NCI-H748 (cell line): Measurements from ENCODE around the gene EEF1E1.

Experiments
- DNase-seq: peaks from one replicate; lab custom pipeline; 2025; ENCODE audit not compliant: unreplicated experiment; lab: John Stamatoyannopoulos, UW

Gene EEF1E1

DNA sequence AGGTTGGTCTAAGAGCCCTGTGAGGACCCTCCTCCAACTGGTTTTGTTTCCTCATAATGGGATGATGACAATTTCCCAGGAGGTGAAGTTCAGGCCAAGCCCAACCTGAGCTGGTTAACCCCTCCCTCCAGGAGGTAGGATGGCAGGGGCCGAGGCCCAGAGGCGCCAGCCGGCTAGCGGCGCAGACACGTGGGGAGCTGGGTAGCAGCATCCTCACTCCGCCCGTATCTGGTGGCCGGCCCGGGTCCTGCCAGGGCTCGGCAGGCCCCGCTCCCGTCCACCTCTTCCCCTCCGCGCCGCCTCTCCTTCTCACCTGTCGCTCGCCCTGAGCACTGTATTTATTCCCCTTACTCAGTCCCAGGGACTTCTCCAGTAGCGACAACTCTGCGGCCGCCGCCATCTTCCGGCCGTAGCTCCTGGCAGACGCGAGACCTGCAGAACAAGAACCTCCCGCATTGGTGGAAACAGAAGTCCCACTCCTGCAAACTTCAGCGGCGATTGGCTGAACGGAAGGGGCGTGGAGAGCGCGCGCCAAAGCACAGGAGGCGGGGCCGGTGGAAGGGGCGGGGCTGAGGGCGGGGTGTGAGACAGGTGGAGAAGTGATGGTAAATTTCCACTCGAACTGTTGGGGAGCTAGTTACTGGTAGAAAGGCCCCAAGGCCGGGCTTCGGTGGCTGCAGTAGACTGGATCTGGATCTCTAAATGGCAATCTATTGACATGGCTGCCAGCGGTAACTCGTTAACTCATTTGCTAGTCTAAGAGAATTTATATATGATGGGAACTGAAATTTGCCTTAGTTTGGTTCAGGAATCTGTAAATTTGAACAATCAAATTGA is at the start of gene EEF1E1:
TSS of gene EEF1E1 (minus strand) at position 427 of the 837 bp plus-strand sequence. CDS start at position 400, 27 bp downstream.
- DNase-seq: peak; percentile 98

- no peak for DNase-seq
Observed at GRCh38 chr6:8149350-8149749, 47.0 kb upstream of the EEF1E1 start.

GRCh38 chr6:8143945-8144344 is 41.6 kb upstream of the EEF1E1 start:
- no peak for DNase-seq

- DNase-seq: no peak
Observed at GRCh38 chr6:8139451-8139850, 37.1 kb upstream of the EEF1E1 start.

DNA sequence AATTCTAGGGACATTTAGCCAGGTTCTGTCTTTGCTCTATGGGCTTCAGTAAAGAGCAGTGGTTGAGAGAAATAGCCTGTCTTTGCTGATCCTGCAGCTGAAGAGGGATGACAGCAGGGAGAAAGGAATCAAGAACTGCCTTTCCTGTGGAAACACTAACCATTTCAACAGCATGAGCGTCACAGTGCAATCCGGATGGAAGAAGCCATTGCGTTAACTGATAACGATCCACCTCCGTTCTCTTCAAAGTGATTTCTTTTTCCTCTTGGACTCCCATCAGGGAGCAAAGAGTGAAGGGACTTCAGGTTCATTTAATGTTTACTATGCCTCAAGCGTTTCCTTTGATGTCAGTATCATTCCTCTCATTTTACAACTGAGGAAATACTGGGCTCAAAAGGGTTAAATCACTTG is 35.2 kb upstream of the EEF1E1 start:
- DNase-seq: no peak

- DNase-seq: no peak
Observed at GRCh38 chr6:8135276-8135675, 32.9 kb upstream of the EEF1E1 start.

- no peak for DNase-seq
Observed at GRCh38 chr6:8132130-8132529, 29.8 kb upstream of the EEF1E1 start.

GRCh38 chr6:8131265-8131897 is 29.0 kb upstream of the EEF1E1 start:
- DNase-seq: peak; percentile 84

DNA sequence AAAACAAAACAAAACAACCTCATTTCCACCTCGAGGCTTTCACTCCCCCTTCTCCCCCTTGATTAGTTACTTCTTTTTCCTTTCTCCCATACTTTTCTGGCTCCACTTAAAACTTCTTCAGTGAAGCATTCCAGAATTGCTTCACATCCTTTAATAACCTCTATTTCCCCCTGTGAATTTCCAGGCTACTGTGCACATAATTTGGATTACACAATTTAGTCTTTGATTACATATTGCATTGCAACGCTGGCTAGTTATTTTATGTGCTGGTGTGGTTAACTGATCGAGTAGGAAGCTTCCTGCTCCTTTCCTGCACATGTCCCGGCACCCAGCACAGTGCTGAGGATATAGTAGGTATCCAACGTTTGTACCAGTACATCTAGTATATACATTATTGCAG is 28.1 kb upstream of the EEF1E1 start:
- no peak for DNase-seq

DNA sequence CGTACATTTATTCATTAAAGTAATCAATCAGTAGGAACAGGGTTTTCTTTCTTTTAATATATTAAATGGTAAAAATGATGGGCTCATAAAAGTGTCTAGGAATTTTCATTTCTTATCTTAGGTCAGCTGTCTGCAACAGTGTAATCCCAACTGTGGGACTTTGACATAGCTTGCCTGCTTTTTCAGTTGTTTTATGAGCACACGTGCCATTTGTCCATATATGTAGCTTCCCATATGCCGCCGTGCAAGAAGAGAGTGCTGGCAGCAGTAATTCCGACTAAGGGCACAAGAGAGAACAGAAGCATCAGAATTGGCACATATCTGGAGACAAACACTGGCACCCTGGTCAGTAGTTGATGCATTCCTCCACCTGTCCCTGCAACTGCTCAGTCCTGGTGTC is 20.9 kb upstream of the EEF1E1 start:
- DNase-seq: no peak

- DNase-seq: no peak
Observed at GRCh38 chr6:8114956-8115355, 12.6 kb upstream of the EEF1E1 start.

DNA sequence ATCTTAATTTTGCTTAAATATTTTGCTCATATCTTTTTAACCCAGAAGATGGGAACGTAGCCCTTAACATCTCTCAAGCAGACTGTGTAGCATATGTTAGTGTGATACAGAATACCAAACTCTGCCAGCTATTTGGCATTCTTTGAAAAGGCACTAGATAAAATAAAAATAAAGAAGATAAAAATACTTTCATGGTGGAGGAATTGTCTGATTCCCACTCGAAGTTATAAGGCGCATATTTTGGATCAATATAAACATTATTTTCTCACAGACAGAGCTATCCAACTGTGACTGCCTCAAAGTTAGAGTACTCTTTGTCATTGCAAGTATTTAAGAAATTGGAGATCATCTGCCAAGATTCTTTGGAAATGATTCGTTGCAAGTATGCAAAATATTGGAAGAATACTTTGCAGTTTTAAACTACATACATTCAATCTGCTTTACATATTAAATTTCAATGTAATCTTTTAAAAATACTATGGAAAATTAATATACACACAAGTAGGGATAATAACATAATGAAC is 10.8 kb upstream of the EEF1E1 start:
- DNase-seq: no peak

DNA sequence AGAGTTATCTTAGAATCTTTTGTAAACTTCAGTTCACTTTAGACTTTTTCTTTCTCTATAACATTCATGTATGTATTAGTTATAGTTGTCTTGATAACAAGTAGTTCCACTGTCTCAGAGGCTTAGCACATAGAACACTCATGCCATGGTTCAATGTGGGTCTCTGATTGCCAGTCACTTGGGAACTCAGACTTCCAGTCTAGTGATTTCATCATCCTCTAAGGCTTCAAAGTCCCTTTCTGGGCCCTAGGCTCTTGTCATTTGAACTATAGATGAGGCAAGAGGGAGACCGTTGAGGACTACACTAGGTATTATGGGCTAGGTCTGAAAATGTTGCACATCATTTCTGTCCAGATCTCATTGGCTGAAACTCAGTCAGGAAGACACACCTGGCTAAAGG is 8.4 kb upstream of the EEF1E1 start:
- DNase-seq: no peak

- no peak for DNase-seq
Observed at GRCh38 chr6:8110117-8110721, 7.9 kb upstream of the EEF1E1 start.

DNA sequence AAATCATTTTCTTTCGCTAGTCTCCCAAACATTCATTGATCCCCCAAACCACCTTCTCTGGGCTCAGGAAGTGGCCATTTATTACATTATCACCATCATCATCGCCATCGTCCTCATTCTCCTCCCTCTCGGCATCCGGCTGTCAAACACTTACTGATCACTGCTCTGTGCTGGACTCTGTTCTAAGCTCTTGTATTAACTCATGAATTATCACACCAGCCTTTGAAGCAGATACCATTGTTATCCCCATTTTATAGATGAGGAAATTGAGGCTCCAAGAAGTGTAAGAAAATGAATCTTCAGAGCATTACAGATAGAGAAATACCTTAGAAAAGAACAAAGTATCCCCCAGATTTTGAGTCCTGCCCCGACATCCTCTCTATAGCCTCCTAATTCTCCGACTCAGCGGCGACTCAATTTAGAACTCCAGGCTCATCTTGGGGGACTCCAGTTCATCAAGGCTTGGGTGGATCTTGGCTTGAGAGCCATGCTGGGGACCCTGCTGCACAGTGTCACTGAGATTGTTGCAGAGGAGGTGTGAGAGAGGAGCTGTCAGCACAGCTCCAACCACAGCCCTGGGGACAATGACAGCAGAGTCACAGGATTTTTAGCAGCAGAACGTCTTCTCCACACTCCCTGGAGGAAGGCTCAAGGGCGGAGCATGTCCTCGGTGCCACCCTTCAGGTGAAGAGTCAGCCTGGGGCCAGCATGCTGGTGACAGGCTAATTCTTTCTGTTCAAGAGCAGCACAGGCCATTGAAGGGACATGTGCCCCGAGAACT is 6.6 kb upstream of the EEF1E1 start:
- DNase-seq: no peak

- no peak for DNase-seq
Observed at GRCh38 chr6:8108031-8108660, 5.8 kb upstream of the EEF1E1 start.

- no peak for DNase-seq
Observed at GRCh38 chr6:8105791-8106190, 3.4 kb upstream of the EEF1E1 start.

- no peak for DNase-seq
Observed at GRCh38 chr6:8103726-8104125, 1.4 kb upstream of the EEF1E1 start.

DNA sequence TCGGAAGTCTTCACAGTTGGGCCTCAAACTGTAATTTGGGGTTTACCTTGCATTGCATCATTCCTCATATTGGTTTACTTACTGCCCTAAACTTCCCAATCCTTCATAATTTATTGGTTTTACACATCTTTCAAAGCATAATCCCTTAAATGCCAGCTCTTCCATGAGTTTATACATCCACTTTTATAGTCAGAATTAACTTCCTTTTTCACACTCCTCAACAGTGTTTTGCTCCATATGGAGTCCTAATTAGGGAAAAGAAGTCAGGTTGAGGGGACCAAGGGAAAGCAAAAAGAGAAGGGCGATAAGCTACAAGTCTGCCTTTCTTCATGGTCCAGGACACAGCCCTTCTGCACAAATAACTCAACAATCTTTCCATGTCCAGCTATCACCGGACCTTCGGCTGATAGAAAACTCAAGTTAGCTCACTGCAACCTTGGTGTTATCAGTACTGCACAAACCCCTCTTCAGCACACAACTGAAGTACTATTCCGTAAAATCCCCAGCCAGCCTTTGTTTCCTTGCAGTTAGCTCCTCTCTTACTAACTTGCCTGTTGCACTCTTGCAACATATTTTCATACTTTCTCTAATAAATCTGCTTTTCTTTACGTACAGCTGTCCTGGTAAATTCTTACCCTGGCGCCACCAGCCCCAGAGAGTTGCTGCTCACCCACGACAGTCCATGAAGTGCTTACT is 2.0 kb downstream of the EEF1E1 start:
- no peak for DNase-seq

DNA sequence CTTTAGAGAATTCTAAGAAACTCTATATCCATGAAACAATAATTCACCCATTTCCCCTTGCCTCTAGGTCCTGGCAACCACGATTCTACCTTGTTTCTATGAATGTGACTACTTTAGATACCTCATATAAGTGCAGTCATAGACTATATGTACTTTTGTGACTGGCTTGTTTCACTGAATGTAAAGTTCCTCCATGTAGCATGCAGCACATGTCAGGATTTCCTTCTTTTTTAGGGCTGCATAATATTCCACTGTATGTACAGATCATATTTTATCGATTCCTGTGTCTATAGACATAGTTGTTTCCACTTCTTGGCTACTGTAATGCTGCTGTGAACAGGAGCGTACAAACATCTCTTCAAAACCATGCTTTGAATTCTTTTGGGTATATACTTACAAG is 11.7 kb downstream of the EEF1E1 start:
- no peak for DNase-seq
